ACHN (cell line): ENCODE results near the gene BOLL.
A peak's percentile ranks its signal among the peaks of the same experiment; 100 is the strongest.
"Not testable (repeated sequence)": the region's sequence is repeated elsewhere in the genome, so short reads cannot be mapped to it uniquely, and the experiment has no call there.

Source experiments
- DNase-seq: peaks from one replicate; pipeline ENCODE4 v3.0.0-alpha.2; 2015
- in situ Hi-C: cut with HindIII; loops from 2 replicates; pipeline ENCODE4 v1.10.0; 2017; ENCODE audit warnings: low sequenced_read_pairs, low pct_ligation_motif_present, low pct_unique_long_range_greater_than_20kb

The BOLL gene

DNA sequence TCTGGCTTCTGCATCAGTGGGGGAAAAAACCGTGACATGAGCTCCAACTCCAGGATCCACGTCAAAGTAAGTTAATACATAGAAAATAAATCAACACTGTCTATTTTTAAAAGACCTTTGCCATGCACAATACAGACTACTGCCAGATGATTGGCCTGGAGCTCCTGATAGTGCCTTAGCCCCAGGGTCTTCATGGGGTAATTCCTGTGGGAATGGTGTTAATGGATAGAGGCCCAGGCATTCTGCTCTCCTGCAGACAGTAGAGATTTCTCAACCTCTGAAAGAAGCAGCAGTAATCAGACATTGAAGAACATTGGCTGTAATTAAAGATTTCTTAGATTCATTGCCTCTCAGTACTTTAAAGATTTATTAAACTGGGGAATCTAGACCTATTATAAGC is 15.0 kb upstream of the BOLL start:
- no peak for DNase-seq
- in situ Hi-C loops, result no loop called here

DNA sequence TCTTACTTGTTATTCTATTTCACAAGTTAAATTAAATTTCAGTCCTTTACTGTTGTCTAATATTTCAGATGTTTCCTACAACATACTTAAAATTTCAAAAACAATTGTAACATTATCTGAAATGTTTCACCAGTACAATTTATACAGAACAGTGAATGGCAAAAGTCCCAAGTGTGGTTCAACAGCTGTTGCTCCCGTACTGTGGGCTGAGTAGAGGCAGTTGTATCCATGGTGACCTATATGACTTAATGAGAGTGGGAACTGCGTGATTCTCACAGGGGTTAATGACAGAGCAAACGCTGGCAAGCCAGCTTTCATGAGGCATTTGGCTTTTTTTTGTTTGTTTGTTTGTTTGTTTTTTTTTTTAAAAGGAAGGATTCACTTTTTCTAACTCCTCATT is 13.9 kb upstream of the BOLL start:
- in situ Hi-C loops, result no loop called here
- DNase-seq, result no peak

DNA sequence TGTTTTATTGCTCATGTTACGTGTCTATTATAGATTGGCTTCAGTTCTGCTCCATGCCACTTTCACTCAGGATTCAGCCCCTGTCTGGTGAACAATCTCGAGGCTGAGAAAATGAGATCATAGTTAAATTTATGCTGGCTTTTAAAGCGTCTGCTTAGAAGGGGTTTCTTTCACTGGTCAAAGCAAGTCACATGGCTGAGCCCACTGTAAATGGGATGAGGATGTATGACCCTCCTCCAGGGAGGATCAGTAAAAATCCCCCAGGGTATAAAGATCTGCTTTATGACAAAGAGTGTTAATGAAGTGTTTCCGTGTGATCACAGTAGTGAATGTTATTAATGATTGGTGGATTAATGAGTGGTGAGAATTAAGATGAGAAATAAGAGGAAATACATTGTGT is 13.1 kb upstream of the BOLL start:
- DNase-seq, result no peak
- in situ Hi-C loops, result no loop called here

DNA sequence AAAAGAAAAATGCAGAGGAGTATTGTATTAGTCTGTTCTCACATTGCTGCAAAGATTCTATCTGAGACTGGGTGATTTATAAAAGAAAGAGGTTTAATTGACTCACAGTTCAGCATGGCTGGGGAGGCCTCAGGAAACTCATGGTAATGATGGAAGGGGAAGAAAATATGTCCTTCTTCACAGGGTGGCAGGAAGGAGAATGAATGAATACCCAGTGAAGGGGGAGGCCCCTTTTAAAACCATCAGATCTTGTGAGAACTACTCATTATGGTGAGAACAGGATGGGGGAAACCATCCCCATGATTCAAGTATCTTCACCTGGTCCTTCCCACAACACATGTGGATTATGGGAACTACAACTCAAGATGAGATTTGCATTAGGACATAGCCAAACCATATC is 10.2 kb upstream of the BOLL start:
- in situ Hi-C loops, result no loop called here
- DNase-seq, result no peak

DNA sequence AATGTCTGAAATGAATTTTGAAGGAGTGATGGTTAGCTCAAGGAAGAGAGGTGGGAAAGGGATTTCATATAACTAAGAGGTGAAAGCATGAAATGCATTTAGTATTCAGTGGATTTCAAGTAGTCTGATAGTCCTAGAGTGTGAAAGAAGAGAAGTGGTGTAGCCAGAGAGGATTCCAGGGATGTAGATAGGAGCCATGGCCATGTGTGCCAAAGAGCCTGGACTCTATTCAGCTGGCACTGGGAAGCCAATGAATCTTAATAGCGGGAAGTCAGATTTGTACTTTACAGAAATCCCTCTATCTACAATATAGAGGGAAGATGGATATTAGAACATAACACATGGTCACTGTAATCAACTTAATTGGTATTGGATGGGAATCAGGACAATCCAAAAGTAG is 8.3 kb upstream of the BOLL start:
- in situ Hi-C loops, result no loop called here

DNA sequence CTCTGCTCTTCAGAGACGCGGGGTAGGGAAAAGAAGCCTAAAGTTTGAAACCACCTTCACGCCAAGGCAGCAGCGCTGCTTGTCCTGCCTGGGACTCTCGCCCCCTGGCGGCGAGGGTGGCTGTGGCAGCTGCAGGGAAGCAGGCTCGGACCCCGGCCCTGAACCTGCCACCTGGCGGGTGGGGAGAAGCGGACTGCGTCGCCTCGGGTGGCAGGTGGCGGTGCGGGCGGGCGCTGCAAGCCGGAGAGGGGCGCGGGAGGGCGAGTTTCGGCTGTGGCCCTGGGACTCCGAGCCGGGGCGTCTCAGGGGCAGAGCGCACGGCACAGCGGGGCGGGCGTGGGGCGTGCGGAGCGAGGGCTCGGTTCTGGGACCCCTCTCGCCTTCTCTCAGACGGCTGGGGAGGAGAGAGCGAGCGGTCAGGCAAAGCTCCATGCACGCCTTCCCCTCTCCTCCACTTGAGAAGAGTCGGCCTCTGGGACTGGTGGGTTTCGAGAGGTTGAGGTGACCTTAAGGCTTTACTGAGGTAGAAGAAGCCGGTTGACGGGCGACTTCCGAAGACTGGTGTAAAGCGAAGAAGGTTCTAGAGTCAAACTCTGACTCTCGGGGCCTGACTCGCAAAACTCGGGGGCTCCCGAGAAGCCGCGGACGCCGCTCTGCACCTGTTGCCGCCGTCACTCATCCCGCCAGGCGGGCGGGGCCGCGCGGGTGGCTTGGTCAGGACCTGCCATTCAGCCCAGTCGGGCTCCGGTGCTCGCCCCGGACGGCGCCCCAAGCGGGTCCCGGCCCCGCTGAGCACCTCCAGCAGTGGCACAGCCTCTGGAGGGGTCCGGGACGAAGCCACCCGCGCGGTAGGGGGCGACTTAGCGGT is 1.1 kb upstream of the BOLL start:
- in situ Hi-C loops, result no loop called here
- DNase-seq, result peak; percentile 46

More for the DNA sequence above, 8.3 kb upstream of the BOLL start:
- DNase-seq, result no peak

DNA sequence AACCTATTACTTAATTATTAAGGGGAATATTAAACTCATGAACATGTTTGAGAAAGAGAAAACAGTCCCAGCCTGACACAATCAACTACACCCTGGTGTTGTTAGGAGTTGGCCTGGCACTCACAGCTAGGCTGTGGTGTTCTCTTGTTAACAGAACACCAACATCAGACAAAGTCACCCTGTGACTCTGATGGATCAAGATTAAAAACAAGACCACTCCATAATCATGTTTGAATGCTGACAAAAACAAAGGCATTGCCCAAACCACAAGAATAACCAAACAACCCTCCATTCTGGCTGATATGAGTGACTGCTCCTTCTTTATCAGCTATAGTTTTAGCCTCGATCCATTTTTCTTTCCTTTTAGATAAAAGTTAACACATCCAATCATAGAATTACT is 3.0 kb downstream of the BOLL start:
- in situ Hi-C loops, result no loop called here
- DNase-seq, result no peak

DNA sequence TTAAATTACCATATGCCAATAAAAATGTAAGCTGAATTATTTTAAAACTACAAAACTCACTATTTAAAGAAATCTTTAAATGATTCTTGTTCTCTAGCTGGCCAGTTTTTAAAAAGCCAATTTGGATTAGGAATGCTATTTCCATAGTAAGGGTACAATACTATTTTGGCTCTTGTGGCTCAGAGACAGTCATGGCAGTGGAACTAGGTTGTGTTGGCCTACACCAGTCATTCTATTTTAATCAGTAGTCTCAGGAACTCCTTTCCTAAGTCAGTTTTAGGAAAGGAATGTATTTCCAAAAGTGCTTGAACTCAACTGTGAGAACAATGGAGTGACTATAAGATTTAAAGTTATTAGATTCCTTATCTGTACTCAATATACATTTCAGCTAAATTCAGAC is 5.9 kb downstream of the BOLL start:
- in situ Hi-C loops, result no loop called here
- DNase-seq, result no peak

DNA sequence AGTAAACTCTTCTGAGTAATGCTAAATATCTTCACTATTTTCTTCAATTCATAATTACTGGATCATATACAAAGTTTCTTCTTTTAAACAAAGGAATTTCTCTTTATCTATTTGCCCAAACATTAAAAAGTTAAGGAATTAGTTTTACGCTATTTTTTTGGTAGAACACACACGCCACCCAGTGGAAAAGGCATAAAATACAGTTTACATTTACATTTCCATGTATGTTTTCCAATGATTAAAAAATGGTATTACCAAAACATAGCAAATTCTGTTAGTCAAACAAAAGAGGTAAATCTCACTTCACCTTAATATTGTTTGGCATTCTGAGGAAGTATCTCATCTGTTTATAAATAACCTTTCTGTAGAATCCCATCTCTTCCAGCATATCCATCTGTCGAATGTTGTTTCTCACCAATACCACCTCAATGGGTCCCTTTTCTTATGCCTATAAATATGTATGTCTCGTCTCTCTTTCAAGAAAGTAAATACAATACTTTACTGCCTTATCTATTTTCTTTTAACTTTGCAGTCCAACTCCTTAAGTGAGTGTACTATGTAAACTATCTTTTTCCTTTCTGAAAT is 7.2 kb downstream of the BOLL start:
- peak; percentile 50 for DNase-seq
- in situ Hi-C loops, result no loop called here

DNA sequence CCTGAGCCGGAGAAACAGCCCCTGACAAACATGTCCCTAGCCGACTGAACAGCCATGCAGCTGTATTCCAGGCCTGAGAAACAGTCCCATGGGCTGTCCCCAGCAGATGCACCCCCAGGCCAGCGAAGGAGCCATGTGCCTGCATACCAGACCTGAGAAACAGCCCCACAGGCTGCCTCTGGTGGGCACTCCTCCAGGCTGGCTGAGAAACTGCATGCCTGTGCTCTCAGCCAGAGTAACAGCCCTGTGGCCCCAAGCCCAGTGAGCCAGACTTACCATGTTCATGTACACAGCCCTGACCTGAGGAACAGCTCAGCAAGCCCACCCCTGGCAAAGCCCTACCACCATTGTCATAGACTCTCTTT is 24.8 kb downstream of the BOLL start:
- no peak for DNase-seq
- in situ Hi-C loops, result no loop called here

DNA sequence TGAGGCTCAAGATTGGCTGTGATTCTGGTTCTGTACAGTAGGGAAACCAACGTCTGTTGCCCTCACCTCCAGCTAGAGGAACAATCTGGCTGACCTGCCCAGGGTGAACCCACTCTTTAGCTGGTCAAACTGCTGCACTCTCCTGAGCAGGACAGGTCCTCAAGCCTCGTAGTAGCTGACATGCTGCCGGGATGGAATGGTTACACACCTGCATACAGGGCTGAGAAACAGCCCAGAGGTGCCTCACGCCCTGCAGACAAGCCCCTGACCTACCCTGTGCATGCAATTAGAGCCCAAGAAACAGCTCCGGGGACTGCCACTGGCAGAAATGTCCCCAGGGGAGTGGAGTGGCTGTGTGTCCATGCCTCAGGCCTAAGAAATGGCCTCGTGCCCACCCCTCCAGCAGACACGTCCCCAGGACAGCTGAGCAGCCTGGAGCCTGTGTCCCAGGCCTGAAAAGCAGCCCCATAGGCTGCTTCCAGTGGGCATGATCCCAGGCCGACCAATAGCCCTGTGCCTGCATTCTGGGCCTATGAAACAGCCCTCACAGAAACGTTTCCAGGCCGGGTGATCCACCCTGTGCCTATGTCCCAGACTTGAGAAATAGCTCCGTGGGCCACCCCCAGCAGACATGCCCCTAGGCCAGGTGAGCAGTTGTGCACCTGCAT is 25.4 kb downstream of the BOLL start:
- no peak for DNase-seq
- in situ Hi-C loops, result no loop called here

DNA sequence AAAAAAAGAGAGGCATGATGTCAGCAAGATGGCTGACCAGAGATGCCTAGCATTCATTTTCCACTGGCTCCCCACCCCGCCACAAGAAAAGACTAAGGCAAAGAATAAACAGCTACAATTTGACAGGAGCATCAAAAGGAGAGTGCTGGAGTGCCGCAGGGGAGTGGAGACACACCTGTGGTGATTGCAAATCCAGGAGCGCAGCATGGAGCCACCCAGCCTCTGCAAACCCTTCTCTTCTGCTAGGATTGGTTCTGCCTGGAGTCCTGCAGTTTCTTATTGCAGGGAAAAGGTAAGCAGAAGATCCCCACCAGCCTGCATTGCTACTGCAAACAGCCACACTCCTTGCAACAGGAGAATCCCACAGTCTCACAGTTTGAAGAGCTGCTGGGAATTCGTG is 26.1 kb downstream of the BOLL start:
- in situ Hi-C loops, result no loop called here
- no peak for DNase-seq

DNA sequence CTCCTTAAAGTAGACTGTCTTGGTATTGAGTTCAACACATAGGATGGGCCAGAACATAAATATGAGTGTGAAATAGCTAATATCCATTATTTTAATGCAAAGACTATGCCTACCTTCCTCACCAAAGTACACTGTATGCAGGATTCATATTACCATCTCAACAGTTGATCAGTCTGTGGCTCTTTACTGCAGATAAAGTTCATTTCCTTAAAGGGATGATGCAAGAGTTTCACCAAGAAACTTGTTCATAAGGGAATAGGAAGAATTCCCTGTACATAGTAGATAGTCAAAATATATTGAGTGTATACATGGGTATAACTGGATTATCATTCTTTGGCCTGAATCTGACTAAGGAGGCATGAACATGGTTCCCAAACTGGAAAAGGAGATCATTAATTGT is 44.9 kb downstream of the BOLL start:
- DNase-seq, result no peak
- in situ Hi-C loops, result no loop called here

DNA sequence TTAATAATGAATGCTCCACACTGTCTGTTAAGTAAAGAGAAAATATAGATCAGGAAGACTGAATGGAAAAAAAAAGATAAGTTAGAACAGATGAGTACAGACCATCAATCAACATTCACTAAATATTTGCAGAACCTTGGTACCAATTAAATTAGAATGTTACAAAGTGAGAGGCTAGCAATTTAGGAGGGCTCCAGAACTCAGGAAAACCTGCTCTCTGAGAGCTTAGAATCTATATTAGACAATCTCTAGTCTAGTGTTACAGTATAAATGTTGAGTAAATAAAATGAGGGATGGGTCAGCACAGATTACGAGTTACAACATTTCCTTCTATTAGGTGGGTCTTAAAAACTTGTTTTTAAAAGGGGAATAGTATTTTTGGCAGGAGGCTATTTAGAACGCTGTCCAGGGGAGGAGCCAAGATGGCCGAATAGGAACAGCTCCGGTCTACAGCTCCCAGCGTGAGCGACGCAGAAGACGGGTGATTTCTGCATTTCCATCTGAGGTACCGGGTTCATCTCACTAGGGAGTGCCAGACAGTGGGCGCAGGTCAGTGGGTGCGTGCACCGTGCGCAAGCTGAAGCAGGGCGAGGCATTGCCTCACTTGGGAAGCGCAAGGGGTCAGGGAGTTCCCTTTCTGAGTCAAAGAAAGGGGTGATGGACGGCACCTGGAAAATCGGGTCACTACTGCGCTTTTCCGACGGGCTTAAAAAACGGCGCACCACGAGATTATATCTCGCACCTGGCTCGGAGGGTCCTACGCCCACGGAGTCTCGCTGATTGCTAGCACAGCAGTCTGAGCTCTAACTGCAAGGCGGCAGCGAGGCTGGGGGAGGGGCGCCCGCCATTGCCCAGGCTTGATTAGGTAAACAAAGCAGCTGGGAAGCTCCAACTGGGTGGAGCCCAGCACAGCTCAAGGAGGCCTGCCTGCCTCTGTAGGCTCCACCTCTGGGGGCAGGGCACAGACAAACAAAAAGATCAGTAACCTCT is 56.3 kb downstream of the BOLL start:
- in situ Hi-C loops, DNase-seq: not testable (repeated sequence)

DNA sequence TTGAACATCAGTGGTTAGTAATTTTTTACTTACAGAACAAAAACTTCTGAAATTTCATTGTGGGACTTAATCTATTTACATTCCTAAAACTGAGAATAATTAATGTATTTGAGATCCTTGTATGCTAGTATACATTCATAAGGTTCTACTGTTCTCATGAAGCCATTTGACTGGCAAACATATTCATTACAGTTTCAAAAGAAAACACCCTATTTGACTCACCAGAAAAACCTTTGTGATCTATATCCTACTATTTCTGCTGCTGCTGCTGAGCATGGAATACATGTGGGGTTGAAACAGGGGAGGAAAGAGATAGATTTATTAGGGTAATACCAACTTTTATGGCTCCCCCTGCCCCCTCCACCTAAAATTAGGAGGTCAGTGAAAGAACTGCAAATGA is 58.1 kb downstream of the BOLL start:
- in situ Hi-C loops, result no loop called here
- no peak for DNase-seq

DNA sequence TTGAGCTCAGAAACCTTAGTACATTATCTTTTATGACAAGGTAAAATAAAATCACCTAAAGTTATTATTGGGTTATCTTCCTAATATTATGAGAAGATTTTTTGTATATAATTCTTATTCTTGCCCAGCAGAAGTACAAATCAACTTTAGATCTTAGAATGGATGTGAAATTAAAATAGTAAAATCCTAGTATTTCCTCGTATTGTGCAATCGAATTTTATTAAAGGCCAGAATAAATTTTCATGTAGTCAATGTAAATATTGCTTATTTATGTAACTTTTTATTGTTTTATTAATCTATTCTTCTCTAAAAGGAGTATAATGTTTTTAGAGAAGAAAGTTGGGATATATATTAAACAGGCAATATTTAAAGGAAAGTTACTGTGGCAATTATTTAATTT is 67.3 kb downstream of the BOLL start:
- DNase-seq, result no peak
- in situ Hi-C loops, result no loop called here

DNA sequence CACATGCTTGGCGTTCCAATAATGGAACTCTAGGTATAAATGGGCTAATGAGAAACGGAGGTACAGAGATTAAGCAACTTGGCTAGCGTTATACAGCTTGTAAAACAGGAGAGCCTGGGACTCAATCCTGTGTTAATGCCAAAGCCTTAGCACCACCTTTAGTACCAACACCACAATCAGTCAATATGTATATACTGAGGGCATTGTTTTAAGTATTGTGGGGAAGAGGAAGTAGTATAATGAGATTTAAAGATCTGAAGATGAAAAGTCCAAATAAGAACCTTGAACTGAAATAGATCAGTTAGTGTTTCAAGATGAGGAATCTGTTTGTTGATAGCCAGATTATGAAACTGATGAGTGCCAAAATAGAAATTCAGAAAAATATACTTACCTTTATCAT is 71.8 kb downstream of the BOLL start:
- in situ Hi-C loops, result no loop called here
- no peak for DNase-seq

DNA sequence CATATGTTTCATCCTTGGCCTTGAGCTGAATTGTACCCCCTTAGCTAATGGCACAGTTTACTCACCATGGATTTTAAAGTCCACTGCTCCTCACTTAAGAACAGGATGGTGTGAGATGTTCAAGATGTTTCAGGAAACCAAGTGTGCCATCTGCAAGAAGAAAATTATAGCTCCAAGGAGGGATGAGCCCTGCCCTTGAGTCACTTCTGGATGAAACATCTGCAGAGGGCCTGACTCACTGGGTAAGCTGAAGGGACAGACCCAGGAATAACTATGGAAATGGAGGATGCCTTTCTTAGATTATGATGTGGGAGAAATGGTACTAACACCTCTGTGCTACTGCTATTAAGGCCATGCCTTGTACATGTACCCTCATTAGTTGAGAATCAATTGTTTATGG is 73.5 kb downstream of the BOLL start:
- in situ Hi-C loops, result no loop called here
- no peak for DNase-seq
